Muscle of leg (tissue), 11 donors: ENCODE measurements around the gene EPS8. TPM values are rescaled to one million over a fixed set of nuclear protein-coding genes. Genes with fewer than 3 reads are reported as not detected.

Experiments
- DNase-seq: peaks from one replicate; pipeline ENCODE4 v3.0.0; 2013
- H3K27ac ChIP-seq: one replicate; pipeline ENCODE4 v1.5.1; 2013; ENCODE audit warnings: mild to moderate bottlenecking, low read length, control low read depth
- H3K27me3 ChIP-seq: one replicate; pipeline ENCODE4 v1.6.1; 2013; ENCODE audit warnings: low read length; ENCODE audit not compliant: control insufficient read depth, insufficient read depth
- H3K36me3 ChIP-seq: one replicate; pipeline ENCODE4 v1.6.1; 2013; ENCODE audit warnings: low read length; ENCODE audit not compliant: control insufficient read depth, insufficient read depth
- H3K4me1 ChIP-seq: one replicate; pipeline ENCODE4 v1.6.1; 2013; ENCODE audit warnings: low read length; ENCODE audit not compliant: control insufficient read depth, insufficient read depth
- H3K4me3 ChIP-seq: one replicate; pipeline ENCODE4 v1.5.1; 2013; ENCODE audit warnings: low read length, control low read depth
- H3K9me3 ChIP-seq: replicated peaks from 2 replicates; pipeline ENCODE4 v1.6.1; 2013; ENCODE audit warnings: low read depth, low read length; ENCODE audit not compliant: control insufficient read depth
- whole genome bisulfite sequencing: methylation state at CpG from one replicate; pipeline ENCODE4 v1.1.5; 2013; ENCODE audit warnings: missing lambda C conversion rate; ENCODE audit not compliant: insufficient coverage; 5-methylcytosine and 5-hydroxymethylcytosine counted together
- polyA plus RNA-seq, 8 donors: library from polyadenylated mRNA; unstranded; fragments of 120-200 nt; gene quantifications; one replicate each; pipeline versions ENCODE4 v1.2.1 to v1.2.3, GENCODE V29; 2013; ENCODE audit warnings: inconsistent platforms in 1 of 8, low replicate concordance in 1 of 8; ENCODE audit not compliant: insufficient read length in 8 of 8, insufficient read depth in 1 of 8
- total RNA-seq: library from RNA; stranded (reverse); fragments of 120-200 nt; gene quantifications from one replicate; pipeline ENCODE4 v1.2.4, GENCODE V29; 2013

Gene EPS8
- total and polyA plus RNA-seq, 9 donors: 27.2 to 52.6 (median 37.1) TPM

- 67% methylated on average over 1 of the region's 1 CpG for whole genome bisulfite sequencing
- DNase-seq: no peak
- H3K27me3 ChIP-seq: peaks cover 2% of the 10 kb centered on the region
- H3K9me3 ChIP-seq: no peaks in the 10 kb centered on the region
- H3K4me1 ChIP-seq: peaks cover 2% of the 10 kb centered on the region
- H3K4me3 ChIP-seq: no peak overlapping the region
- H3K27ac ChIP-seq: no peak overlapping the region
- no peaks in the 10 kb centered on the region for H3K36me3 ChIP-seq
These were observed 5.9 kb downstream of the EPS8 start for GRCh38 chr12:15783288-15783687.

- Histone ChIP-seq H3K4me3 (no peak overlapping the region), H3K36me3 (no peaks in the 10 kb centered on the region), H3K4me1 (no peaks in the 10 kb centered on the region), H3K27me3 (no peaks in the 10 kb centered on the region), H3K27ac (no peak overlapping the region), H3K9me3 (no peaks in the 10 kb centered on the region)
- DNase-seq: no peak
- no CpG with 5 or more reads among the region's 8 CpGs for WGBS
These were observed 6.5 kb downstream of the EPS8 start for GRCh38 chr12:15782667-15783066.

GRCh38 chr12:15779925-15780324 lies 9.3 kb downstream of the EPS8 start:
- H3K27ac ChIP-seq: no peak overlapping the region
- H3K4me1 ChIP-seq: no peaks in the 10 kb centered on the region
- WGBS: 71% methylated on average over 2 of the region's 2 CpGs
- no peaks in the 10 kb centered on the region for H3K27me3 ChIP-seq
- no peak for DNase-seq
- H3K9me3 ChIP-seq: no peaks in the 10 kb centered on the region
- no peaks in the 10 kb centered on the region for H3K36me3 ChIP-seq
- no peak overlapping the region for H3K4me3 ChIP-seq

- no CpG with 5 or more reads among the region's 3 CpGs for WGBS
- Histone ChIP-seq H3K36me3 (no peaks in the 10 kb centered on the region), H3K27me3 (no peaks in the 10 kb centered on the region), H3K9me3 (no peaks in the 10 kb centered on the region), H3K4me1 (no peaks in the 10 kb centered on the region), H3K4me3 (no peak overlapping the region), H3K27ac (no peak overlapping the region)
- DNase-seq: no peak
These were observed 11.1 kb downstream of the EPS8 start for GRCh38 chr12:15778126-15778525.

GRCh38 chr12:15777355-15778012 lies 11.7 kb downstream of the EPS8 start:
- Histone ChIP-seq H3K27me3 (no peaks in the 10 kb centered on the region), H3K27ac (no peak overlapping the region), H3K36me3 (no peaks in the 10 kb centered on the region), H3K4me3 (no peak overlapping the region), H3K9me3 (no peaks in the 10 kb centered on the region), H3K4me1 (no peaks in the 10 kb centered on the region)
- DNase-seq: no peak
- WGBS: 80% methylated on average over 3 of the region's 3 CpGs

GRCh38 chr12:15776532-15776931 lies 12.7 kb downstream of the EPS8 start:
- WGBS: no CpG with 5 or more reads among the region's 5 CpGs
- H3K4me3 ChIP-seq: no peak overlapping the region
- H3K27ac ChIP-seq: no peak overlapping the region

GRCh38 chr12:15774819-15775218 lies 14.4 kb downstream of the EPS8 start:
- no peaks in the 10 kb centered on the region for H3K27me3 ChIP-seq
- H3K4me3 ChIP-seq: no peak overlapping the region
- H3K36me3 ChIP-seq: no peaks in the 10 kb centered on the region
- no peaks in the 10 kb centered on the region for H3K9me3 ChIP-seq
- H3K4me1 ChIP-seq: no peaks in the 10 kb centered on the region
- no peak overlapping the region for H3K27ac ChIP-seq
- no CpG with 5 or more reads among the region's 1 CpG for WGBS
- DNase-seq: peak; percentile 64

More at GRCh38 chr12:15776532-15776931, 12.7 kb downstream of the EPS8 start:
- no peaks in the 10 kb centered on the region for H3K4me1 ChIP-seq
- no peak for DNase-seq
- H3K27me3 ChIP-seq: no peaks in the 10 kb centered on the region
- no peaks in the 10 kb centered on the region for H3K36me3 ChIP-seq
- H3K9me3 ChIP-seq: no peaks in the 10 kb centered on the region

- WGBS: no CpG with 5 or more reads among the region's 2 CpGs
- Histone ChIP-seq H3K4me3 (no peak overlapping the region), H3K9me3 (no peaks in the 10 kb centered on the region), H3K4me1 (no peaks in the 10 kb centered on the region), H3K27me3 (no peaks in the 10 kb centered on the region), H3K36me3 (no peaks in the 10 kb centered on the region), H3K27ac (no peak overlapping the region)
- peak; percentile 40 for DNase-seq
These were observed 16.7 kb downstream of the EPS8 start for GRCh38 chr12:15772405-15773018.

GRCh38 chr12:15770581-15770980 lies 18.6 kb downstream of the EPS8 start:
- no peaks in the 10 kb centered on the region for H3K27me3 ChIP-seq
- H3K27ac ChIP-seq: no peak overlapping the region
- no peaks in the 10 kb centered on the region for H3K9me3 ChIP-seq
- DNase-seq: no peak
- no peaks in the 10 kb centered on the region for H3K36me3 ChIP-seq
- no peak overlapping the region for H3K4me3 ChIP-seq
- no CpG with 5 or more reads among the region's 1 CpG for WGBS
- no peaks in the 10 kb centered on the region for H3K4me1 ChIP-seq

GRCh38 chr12:15770021-15770420 lies 19.2 kb downstream of the EPS8 start:
- H3K4me3 ChIP-seq: no peak overlapping the region
- H3K27me3 ChIP-seq: no peaks in the 10 kb centered on the region
- WGBS: no CpG with 5 or more reads among the region's 3 CpGs
- DNase-seq: no peak
- H3K36me3 ChIP-seq: no peaks in the 10 kb centered on the region
- H3K27ac ChIP-seq: no peak overlapping the region
- H3K4me1 ChIP-seq: no peaks in the 10 kb centered on the region
- no peaks in the 10 kb centered on the region for H3K9me3 ChIP-seq
